ENCODE results near the gene YLPM1.
A peak's percentile ranks its signal among the peaks of the same experiment; 100 is the strongest.

The YLPM1 gene, protein sequence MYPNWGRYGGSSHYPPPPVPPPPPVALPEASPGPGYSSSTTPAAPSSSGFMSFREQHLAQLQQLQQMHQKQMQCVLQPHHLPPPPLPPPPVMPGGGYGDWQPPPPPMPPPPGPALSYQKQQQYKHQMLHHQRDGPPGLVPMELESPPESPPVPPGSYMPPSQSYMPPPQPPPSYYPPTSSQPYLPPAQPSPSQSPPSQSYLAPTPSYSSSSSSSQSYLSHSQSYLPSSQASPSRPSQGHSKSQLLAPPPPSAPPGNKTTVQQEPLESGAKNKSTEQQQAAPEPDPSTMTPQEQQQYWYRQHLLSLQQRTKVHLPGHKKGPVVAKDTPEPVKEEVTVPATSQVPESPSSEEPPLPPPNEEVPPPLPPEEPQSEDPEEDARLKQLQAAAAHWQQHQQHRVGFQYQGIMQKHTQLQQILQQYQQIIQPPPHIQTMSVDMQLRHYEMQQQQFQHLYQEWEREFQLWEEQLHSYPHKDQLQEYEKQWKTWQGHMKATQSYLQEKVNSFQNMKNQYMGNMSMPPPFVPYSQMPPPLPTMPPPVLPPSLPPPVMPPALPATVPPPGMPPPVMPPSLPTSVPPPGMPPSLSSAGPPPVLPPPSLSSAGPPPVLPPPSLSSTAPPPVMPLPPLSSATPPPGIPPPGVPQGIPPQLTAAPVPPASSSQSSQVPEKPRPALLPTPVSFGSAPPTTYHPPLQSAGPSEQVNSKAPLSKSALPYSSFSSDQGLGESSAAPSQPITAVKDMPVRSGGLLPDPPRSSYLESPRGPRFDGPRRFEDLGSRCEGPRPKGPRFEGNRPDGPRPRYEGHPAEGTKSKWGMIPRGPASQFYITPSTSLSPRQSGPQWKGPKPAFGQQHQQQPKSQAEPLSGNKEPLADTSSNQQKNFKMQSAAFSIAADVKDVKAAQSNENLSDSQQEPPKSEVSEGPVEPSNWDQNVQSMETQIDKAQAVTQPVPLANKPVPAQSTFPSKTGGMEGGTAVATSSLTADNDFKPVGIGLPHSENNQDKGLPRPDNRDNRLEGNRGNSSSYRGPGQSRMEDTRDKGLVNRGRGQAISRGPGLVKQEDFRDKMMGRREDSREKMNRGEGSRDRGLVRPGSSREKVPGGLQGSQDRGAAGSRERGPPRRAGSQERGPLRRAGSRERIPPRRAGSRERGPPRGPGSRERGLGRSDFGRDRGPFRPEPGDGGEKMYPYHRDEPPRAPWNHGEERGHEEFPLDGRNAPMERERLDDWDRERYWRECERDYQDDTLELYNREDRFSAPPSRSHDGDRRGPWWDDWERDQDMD (N-terminal part only)

DNA sequence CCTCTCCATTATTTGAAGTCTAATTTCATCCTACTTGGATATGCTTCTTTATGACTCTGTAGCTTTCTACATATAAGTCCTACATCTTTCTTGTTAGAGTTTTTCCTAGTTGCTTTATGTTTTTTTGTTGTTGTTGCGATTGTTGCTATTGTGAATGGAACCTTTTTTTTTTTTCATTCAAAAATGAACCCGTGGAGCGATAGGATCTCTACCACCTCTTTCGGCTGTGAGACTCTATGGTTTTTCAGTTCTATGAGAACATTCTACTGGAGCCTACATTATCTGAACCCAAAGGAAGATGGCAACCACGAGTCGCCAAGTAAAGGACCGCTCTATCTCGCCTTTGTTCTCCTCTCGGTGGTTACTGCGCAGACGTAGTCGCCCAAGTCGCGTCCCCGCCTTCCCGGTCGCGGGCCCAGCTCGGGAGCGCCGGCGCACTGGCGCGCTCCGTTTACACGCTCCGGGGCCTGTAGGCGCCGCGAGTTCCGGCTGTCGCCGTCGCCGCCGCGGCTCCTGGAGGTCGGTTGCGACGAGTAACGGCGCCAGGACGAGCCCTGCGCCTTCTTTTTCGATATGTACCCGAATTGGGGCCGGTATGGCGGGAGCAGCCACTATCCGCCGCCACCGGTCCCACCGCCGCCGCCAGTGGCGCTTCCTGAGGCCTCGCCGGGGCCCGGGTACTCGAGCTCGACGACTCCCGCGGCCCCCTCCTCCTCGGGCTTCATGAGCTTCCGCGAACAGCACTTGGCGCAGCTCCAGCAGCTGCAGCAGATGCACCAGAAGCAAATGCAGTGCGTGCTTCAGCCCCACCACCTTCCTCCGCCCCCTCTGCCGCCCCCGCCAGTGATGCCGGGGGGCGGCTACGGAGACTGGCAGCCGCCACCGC is at the start of gene YLPM1:
TSS of gene YLPM1 (plus strand) at position 400 of the 886 bp plus-strand sequence. CDS start at position 574, 174 bp downstream.
- TF ChIP-seq, protein P1, sequence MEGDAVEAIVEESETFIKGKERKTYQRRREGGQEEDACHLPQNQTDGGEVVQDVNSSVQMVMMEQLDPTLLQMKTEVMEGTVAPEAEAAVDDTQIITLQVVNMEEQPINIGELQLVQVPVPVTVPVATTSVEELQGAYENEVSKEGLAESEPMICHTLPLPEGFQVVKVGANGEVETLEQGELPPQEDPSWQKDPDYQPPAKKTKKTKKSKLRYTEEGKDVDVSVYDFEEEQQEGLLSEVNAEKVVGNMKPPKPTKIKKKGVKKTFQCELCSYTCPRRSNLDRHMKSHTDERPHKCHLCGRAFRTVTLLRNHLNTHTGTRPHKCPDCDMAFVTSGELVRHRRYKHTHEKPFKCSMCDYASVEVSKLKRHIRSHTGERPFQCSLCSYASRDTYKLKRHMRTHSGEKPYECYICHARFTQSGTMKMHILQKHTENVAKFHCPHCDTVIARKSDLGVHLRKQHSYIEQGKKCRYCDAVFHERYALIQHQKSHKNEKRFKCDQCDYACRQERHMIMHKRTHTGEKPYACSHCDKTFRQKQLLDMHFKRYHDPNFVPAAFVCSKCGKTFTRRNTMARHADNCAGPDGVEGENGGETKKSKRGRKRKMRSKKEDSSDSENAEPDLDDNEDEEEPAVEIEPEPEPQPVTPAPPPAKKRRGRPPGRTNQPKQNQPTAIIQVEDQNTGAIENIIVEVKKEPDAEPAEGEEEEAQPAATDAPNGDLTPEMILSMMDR (IDR thresholded peaks at IDR 0.05; ENCODE audit: unreplicated experiment in 3 of 3), result peak; percentile 49 to 65 (median 58)
- H3K4me1 Mint-ChIP-seq, result peaks cover 36% of the 10 kb centered on the region
- peak within 1 kb of the TSS; percentile 88 to 96 (median 95) for H3K27ac Mint-ChIP-seq
- H3K9me3 Mint-ChIP-seq, result no peaks in the 10 kb centered on the region
- H3K27me3 Mint-ChIP-seq (ENCODE audit: low read depth), result no peaks in the 10 kb centered on the region
- peak within 1 kb of the TSS; percentile 92 to 100 (median 97) for H3K4me3 Mint-ChIP-seq
- peaks cover 21% of the 10 kb centered on the region for H3K36me3 Mint-ChIP-seq (ENCODE audit: low read depth)

DNA sequence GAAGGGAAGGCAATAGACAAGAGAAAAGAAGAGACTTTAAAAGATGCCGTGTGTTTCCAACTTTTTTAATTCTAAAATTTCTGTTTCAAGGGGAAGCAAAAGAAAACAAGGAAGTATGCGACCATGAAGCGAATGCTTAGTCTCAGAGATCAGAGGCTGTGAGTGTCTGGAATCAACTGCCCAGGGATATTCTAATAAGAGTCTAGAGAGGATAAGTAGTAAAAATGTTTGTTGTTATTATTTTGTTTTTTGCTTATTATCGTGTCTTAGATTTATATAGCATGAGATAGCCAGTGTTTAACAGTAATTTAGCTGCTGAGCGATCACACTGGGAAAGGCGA is 49.8 kb upstream of the YLPM1 start:
- H3K4me3 Mint-ChIP-seq, result peak overlapping the region; percentile 92 to 99 (median 93)
- H3K36me3 Mint-ChIP-seq (ENCODE audit: low read depth), result peaks cover 23% of the 10 kb centered on the region
- peak overlapping the region; percentile 69 to 93 (median 76) for H3K27ac Mint-ChIP-seq
- no peaks in the 10 kb centered on the region for H3K9me3 Mint-ChIP-seq
- H3K27me3 Mint-ChIP-seq (ENCODE audit: low read depth), result no peaks in the 10 kb centered on the region
- H3K4me1 Mint-ChIP-seq, result peaks cover 24% of the 10 kb centered on the region
- TF ChIP-seq, protein P1 (IDR thresholded peaks at IDR 0.05; ENCODE audit: unreplicated experiment in 3 of 3), result no peak

DNA sequence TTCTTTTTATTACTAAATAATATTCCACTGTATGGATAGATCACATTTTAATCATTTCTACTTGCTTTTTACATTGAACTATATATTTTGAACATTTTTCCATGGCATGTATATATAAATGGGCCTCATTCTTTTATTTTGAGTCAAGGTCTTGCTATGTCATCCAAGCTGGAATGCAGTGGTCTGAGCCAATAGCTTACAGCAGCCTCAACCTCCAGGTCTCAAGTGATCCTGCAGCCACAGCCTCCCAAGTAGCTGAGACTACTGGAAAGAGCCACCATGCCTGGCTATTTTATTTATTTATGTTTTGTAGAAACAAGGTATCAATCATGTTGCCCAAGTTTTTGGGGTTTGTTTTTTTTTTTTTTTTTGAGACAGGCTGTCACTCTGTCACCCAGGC is 42.6 kb upstream of the YLPM1 start:
- Mint-ChIP-seq H3K36me3 (ENCODE audit: low read depth) (peaks cover 36% of the 10 kb centered on the region), H3K4me3 (no peak overlapping the region), H3K27ac (no peak overlapping the region), H3K9me3 (peaks cover 3% of the 10 kb centered on the region), H3K27me3 (ENCODE audit: low read depth) (no peaks in the 10 kb centered on the region), H3K4me1 (no peaks in the 10 kb centered on the region)
- TF ChIP-seq, protein P1 (IDR thresholded peaks at IDR 0.05; ENCODE audit: unreplicated experiment in 3 of 3), result no peak

DNA sequence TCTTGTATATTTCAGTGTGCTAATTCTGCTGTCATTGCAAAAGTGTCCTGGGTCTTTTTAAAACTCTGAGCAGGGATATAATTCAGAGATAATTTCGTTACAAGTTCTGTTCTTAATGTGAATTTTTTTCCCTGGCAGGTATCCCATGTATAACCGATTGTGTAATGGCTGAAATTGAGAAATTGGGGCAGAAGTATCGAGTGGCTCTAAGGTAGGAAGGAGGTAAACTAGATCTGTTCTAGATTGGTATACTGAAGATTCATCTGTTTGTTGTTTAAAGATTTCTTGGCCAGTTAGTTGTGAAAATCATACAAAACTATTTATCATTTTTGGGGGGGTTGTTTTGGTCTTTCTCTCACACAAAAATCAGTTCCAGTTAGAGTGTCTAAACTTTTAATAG is 40.0 kb upstream of the YLPM1 start:
- no peaks in the 10 kb centered on the region for H3K4me1 Mint-ChIP-seq
- peaks cover 36% of the 10 kb centered on the region for H3K36me3 Mint-ChIP-seq (ENCODE audit: low read depth)
- no peak overlapping the region for H3K27ac Mint-ChIP-seq
- H3K4me3 Mint-ChIP-seq, result no peak overlapping the region
- TF ChIP-seq, protein P1 (IDR thresholded peaks at IDR 0.05; ENCODE audit: unreplicated experiment in 3 of 3), result no peak
- no peaks in the 10 kb centered on the region for H3K27me3 Mint-ChIP-seq (ENCODE audit: low read depth)
- peaks cover 6% of the 10 kb centered on the region for H3K9me3 Mint-ChIP-seq

DNA sequence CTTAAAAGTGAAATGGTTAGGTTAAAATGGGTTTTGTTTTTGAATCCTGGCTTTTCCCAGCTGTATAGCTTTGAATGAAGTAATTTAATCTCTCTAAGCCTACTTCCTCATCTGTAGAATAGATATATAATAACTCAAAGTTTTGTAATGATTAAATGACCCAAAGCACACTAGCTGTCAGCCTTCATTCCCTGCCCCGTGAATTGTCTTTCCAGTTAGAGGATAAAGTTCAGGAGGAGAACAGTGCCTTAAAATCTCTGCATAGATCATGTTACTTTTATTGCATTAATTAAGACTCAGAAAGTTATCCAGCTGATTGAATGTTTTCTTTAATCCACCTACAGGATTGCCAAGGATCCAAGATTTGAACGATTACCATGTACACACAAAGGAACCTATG is 30.7 kb upstream of the YLPM1 start:
- TF ChIP-seq, protein P1 (IDR thresholded peaks at IDR 0.05; ENCODE audit: unreplicated experiment in 3 of 3), result no peak
- H3K9me3 Mint-ChIP-seq, result peaks cover 2% of the 10 kb centered on the region
- peak overlapping the region in 1 of 3 experiments; percentile 82 for H3K27ac Mint-ChIP-seq
- H3K4me1 Mint-ChIP-seq, result no peaks in the 10 kb centered on the region
- H3K27me3 Mint-ChIP-seq (ENCODE audit: low read depth), result no peaks in the 10 kb centered on the region
- H3K36me3 Mint-ChIP-seq (ENCODE audit: low read depth), result peaks cover 48% of the 10 kb centered on the region
- H3K4me3 Mint-ChIP-seq, result no peak overlapping the region
